NK-92 treated with Interleukin-12 subunit alpha and Interleukin-12 subunit beta, amount 100 ng/mL, for 24 hours (cell line): ENCODE results near the gene HELB.

Source experiments
- DNase-seq: peaks from one replicate; lab custom pipeline; 2025; lab: John Stamatoyannopoulos, UW

HELB gene

DNA sequence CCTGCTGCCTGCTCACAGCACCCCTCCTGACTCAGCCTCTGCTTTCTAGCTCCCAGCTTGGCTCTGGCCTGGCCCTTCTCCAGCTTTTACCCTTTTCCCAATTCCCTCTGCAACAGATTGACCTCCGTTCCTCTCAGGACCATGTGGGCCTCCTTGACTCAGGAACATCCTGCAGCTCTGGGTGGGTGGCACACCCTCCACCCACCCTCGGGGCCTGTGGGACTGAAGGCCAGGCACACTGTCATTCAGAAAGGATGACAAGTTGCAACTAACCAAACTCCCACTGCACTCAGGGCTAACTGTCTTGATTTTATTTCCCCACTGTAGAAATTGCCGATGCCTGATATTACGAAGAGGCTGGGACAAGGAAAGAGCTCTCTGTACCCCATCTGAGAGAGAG is 59.4 kb downstream of the HELB start:
- DNase-seq, result no peak

DNA sequence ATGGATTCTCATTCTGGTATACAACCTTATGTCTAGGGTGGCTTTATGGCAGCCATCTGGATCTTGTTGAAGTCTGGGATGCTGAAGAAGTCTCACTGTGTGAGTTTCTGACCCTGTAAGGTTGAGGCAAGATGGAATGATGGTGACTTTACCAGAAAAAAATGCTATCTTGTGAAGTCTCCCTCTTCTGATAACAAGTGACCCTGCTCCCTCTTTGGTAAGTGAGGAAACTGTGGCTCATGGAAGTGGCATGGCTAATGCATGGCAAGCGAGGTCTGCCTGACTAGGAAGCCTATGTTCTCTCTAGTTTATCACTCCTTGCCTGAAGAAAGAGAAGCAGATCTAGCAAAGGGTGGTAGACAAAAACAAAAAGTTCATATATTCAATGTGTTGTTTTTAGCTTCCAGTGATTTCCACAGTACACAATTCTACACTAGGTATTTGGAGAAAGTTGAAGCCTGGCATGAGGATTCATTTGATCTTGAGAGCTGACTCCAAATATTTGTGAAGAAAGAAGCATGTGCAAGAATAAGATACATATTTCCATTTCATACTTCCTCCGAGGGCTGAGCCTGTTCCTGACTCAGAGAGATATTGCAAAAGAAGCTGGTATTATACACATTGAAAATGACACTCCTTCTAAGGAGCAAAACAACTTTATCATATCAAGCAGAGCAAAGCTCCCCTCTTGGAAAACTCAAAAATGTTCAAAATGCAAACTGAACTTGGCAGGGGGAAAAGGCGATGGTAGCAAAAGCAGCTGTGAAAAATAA is 63.6 kb downstream of the HELB start:
- DNase-seq, result no peak

DNA sequence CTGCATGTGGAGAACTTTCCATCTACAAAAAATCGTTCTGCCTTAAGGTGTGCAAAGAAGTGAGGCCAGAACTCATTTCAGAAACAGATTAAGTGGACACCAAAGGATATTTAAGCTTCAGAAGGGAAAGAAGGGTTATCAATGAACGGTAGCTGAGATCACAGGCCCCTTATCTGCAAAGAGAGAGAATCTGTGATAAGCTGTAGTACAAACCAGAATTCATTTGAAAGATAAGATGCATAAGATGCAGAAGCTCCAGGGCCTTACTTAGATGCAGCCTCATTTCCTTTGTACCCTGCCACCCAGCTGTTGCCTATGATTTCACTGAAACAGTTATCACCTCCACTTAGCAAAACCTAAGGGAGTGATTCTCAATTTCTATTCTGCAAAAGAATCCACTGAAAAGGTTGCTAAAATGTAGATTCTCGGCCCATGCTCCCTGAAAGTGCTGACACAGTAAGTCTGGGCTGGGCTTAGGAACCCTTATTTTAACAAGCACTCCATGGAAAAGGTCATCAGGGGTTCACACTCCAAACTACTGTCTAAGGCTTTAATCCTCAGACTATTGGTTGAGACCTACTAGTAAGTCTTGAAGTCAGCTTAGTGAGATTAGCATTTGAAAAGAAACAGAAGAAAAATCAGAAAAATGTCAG is 64.8 kb downstream of the HELB start:
- DNase-seq, result no peak

DNA sequence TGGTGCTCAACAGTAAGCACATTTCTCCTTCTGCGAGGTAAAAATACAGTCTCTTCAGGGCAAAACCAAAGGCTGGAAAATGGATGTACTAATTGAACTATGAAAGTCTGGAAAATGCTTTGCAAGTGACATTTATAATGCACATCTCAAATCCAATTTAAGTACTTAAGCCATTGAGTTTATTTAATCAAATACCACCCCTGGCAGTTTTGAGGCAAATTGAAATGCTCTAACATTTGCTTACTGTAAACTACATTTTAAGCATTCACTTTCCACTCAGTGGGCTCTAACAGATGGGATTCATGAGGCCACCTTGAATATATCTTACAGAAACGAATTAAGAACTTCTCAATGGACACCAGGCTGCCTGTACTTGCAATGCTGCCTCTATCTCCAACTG is 69.7 kb downstream of the HELB start:
- no peak for DNase-seq

DNA sequence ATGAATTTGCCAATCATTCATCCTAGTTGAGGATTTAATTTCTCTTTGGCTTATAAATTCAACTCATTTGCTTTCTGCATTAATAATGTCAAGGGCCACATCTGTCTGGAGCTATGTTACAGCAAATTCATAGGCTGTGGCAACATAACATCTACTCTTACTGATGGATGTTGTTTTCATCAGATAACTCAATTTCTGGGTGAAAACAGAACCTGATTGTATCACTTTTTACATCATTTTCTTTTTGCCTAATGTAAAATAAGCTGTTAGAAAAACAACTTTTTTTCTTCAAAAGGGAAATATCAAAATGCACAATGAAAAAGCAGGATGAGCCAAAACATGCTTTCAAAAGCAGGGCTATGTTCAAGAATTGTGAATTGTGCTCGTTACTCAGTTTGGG is 73.3 kb downstream of the HELB start:
- no peak for DNase-seq

DNA sequence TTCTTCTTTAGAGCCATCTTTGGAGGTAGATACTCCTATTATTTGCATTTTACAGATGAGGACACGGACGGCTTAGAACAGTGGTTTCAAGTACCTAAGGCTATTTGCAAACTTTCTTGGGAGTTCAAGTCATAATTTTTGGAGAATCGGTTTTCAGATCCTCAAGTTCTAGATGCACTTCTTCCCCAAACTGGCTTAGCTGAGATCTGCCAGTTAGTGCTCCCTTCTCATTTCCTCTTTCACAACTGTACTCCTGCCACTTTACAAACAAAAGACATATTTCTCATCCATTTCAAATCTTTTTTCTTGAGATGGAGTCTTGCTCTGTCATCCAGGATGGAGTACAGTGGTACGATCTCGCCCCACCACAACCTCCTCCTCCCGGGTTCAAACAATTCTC is 77.3 kb downstream of the HELB start:
- no peak for DNase-seq

DNA sequence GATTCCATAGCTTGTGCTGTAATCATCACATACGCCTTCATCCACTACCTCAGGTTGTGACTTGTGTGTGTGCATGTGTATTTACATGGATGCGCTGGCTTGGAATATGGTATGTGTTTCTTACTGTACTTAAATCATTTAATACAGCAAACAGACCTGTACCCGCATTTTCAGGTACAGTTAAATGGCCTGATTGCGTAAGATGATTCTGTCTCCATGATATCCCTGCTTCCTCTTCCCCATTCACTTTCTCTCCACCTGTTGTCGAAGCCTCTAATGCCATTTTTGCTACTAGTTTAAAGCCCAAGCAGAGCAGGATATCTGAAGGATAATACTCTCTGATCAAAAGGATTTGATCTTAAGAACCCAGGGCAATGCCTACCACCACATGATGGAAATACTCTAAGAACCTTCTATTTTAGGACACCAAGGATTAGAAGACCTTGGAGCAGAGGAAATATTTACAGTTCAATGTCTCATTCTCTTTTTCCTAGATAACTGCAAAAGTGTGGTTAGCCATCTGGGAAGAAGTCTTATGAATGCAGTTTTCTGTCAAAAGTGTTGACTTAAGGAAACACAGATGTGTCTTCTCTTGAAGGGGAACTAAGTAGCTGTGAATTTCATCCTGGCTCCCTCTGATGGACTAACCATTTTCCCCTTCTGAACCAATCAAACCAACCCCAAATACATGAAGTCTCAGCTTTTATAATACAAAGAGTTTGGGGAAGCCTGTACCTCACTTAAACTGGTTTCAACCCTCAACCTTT is 78.7 kb downstream of the HELB start:
- no peak for DNase-seq

DNA sequence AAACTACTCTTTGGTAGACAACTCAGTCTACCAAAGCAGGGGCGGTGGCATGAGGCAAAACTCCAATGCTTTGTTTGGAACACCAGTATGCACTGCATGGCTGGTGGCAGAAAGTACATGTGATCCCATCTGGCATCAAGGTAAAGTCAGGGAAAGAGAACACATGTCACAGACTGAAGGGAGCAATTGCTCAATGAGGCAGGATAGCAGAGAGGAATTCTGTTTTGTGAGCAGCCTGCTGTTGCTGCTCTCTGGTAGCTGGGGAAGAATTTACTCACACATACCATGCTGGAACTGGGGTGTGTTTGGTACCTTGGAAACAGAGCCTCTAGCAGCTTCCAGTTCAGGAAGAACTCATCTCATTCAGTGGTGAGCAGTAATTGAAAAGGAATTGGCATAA is 84.8 kb downstream of the HELB start:
- DNase-seq, result no peak
